Stomach (tissue), 4 donors: ENCODE data around the gene THEMIS.

Experiments used
- CTCF ChIP-seq, 7 experiments: fragments of 450-650 bp in 4 of 7; fragments of 200-600 bp in 3 of 7; sonication (generic) in 3 of 7; IDR thresholded peaks; one replicate each; pipeline ENCODE4 v1.5.1; 2016 to 2019; ENCODE audit warnings: antibody characterized with exemption in 7 of 7, control low read depth in 2 of 7, mild to moderate bottlenecking in 1 of 7
- EP300 ChIP-seq: sonication (generic); formaldehyde crosslinking; IDR thresholded peaks from one replicate; pipeline ENCODE4 v1.6.1; 2017; ENCODE audit warnings: antibody characterized with exemption
- POLR2A ChIP-seq, 4 donors: fragments of 450-650 bp; IDR thresholded peaks; one replicate each; pipeline ENCODE4 v1.6.1; 2016; ENCODE audit warnings: antibody characterized with exemption in 4 of 4, control low read depth in 2 of 4, mild to moderate bottlenecking in 1 of 4, moderate library complexity in 1 of 4
- POLR2AphosphoS5 ChIP-seq, 3 donors: sonication (generic); formaldehyde crosslinking; IDR thresholded peaks; one replicate each; pipeline ENCODE4 v1.6.1; 2016; ENCODE audit warnings: antibody characterized with exemption in 3 of 3

DNA sequence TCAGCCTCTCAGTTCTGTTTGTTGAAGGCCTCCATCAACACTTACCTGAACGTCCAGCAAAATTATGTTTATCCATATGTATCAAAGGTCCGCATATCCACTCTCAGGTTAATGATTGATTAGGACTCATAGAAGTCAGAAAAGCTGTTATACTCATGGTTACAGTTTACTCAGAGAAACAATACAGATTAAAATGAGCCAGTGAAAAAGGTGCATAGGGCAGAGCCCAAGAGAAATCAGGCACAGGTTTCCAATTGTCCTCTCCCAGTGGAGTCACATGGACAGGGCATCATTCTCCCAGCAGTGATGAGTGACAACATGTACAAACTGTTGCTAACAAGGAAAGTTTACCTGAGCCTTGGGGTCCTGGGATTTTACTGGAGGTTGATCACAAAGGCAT, 36.2 kb downstream of the THEMIS start:
- no peak for TF ChIP-seq EP300
- no peak for TF ChIP-seq POLR2AphosphoS5 (IDR thresholded peaks at IDR 0.05)
- TF ChIP-seq CTCF (IDR thresholded peaks at IDR 0.05): no peak
- no peak for TF ChIP-seq POLR2A (IDR thresholded peaks at IDR 0.05)
